ENCODE data around the gene MAPK10. TPM values are rescaled to one million over a fixed set of nuclear protein-coding genes. Genes with fewer than 3 reads are reported as not detected.

MAPK10 gene
- total RNA-seq, 1 experiment from 2014 or later: 5.2 TPM

GRCh38 chr4:86096373-86096772 is 263.5 kb downstream of the MAPK10 start:
- no peak overlapping the region for H3K4me3 Mint-ChIP-seq
- DNase-seq (ENCODE audit: low spot score) (no peak), ATAC-seq (no peak)
- TF ChIP-seq CTCF (IDR thresholded peaks at IDR 0.05) (no peak), GRHL2 (CRISPR knock-in tag; IDR thresholded peaks at IDR 0.05; ENCODE audit: insufficient replicate concordance, severe bottlenecking) (no peak), ATF1 (CRISPR knock-in tag; IDR thresholded peaks at IDR 0.05) (no peak), SP1 (CRISPR knock-in tag; conservative IDR thresholded peaks at IDR 0.05) (no peak), SMAD3 (CRISPR knock-in tag; IDR thresholded peaks at IDR 0.05; ENCODE audit: borderline replicate concordance) (no peak), PRRX2 (CRISPR knock-in tag; IDR thresholded peaks at IDR 0.05) (no peak), PRDM15 (CRISPR knock-in tag; IDR thresholded peaks at IDR 0.05) (no peak), ZBTB43 (CRISPR knock-in tag; IDR thresholded peaks at IDR 0.05) (no peak), CDX4 (CRISPR knock-in tag; IDR thresholded peaks at IDR 0.05; ENCODE audit: borderline replicate concordance) (no peak), GABPB1 (CRISPR knock-in tag; IDR thresholded peaks at IDR 0.05) (no peak)
- TF ChIP-seq, protein P1, sequence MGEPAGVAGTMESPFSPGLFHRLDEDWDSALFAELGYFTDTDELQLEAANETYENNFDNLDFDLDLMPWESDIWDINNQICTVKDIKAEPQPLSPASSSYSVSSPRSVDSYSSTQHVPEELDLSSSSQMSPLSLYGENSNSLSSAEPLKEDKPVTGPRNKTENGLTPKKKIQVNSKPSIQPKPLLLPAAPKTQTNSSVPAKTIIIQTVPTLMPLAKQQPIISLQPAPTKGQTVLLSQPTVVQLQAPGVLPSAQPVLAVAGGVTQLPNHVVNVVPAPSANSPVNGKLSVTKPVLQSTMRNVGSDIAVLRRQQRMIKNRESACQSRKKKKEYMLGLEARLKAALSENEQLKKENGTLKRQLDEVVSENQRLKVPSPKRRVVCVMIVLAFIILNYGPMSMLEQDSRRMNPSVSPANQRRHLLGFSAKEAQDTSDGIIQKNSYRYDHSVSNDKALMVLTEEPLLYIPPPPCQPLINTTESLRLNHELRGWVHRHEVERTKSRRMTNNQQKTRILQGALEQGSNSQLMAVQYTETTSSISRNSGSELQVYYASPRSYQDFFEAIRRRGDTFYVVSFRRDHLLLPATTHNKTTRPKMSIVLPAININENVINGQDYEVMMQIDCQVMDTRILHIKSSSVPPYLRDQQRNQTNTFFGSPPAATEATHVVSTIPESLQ (CRISPR knock-in tag; IDR thresholded peaks at IDR 0.05): no peak
- CTCF ChIA-PET: no interaction called here
- peaks cover 15% of the 10 kb centered on the region; the same call in 1 of the 2 replicates for H3K4me1 Mint-ChIP-seq
- H3K27me3 Mint-ChIP-seq (ENCODE audit: low read depth): no peaks in the 10 kb centered on the region
- no peak overlapping the region for H3K27ac Mint-ChIP-seq
- POLR2A ChIA-PET: no interaction called here
- H3K36me3 Mint-ChIP-seq: no peaks in the 10 kb centered on the region
- no peaks in the 10 kb centered on the region for H3K9me3 Mint-ChIP-seq

GRCh38 chr4:86092684-86093083 is 267.2 kb downstream of the MAPK10 start:
- ChIA-PET CTCF (no interaction called here), POLR2A (no interaction called here)
- H3K27me3 Mint-ChIP-seq (ENCODE audit: low read depth): no peaks in the 10 kb centered on the region
- ATAC-seq (no peak), DNase-seq (ENCODE audit: low spot score) (no peak)
- peaks cover 16% of the 10 kb centered on the region for H3K4me1 Mint-ChIP-seq
- H3K4me3 Mint-ChIP-seq: no peak overlapping the region
- no peak overlapping the region for H3K27ac Mint-ChIP-seq
- H3K36me3 Mint-ChIP-seq: no peaks in the 10 kb centered on the region
- no peaks in the 10 kb centered on the region for H3K9me3 Mint-ChIP-seq
- TF ChIP-seq, protein P2, sequence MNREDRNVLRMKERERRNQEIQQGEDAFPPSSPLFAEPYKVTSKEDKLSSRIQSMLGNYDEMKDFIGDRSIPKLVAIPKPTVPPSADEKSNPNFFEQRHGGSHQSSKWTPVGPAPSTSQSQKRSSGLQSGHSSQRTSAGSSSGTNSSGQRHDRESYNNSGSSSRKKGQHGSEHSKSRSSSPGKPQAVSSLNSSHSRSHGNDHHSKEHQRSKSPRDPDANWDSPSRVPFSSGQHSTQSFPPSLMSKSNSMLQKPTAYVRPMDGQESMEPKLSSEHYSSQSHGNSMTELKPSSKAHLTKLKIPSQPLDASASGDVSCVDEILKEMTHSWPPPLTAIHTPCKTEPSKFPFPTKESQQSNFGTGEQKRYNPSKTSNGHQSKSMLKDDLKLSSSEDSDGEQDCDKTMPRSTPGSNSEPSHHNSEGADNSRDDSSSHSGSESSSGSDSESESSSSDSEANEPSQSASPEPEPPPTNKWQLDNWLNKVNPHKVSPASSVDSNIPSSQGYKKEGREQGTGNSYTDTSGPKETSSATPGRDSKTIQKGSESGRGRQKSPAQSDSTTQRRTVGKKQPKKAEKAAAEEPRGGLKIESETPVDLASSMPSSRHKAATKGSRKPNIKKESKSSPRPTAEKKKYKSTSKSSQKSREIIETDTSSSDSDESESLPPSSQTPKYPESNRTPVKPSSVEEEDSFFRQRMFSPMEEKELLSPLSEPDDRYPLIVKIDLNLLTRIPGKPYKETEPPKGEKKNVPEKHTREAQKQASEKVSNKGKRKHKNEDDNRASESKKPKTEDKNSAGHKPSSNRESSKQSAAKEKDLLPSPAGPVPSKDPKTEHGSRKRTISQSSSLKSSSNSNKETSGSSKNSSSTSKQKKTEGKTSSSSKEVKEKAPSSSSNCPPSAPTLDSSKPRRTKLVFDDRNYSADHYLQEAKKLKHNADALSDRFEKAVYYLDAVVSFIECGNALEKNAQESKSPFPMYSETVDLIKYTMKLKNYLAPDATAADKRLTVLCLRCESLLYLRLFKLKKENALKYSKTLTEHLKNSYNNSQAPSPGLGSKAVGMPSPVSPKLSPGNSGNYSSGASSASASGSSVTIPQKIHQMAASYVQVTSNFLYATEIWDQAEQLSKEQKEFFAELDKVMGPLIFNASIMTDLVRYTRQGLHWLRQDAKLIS (CRISPR knock-in tag; IDR thresholded peaks at IDR 0.05; ENCODE audit: borderline replicate concordance): no peak
- TF ChIP-seq NFE2L1 (CRISPR knock-in tag; IDR thresholded peaks at IDR 0.05) (no peak), NFYB (CRISPR knock-in tag; conservative IDR thresholded peaks at IDR 0.05; ENCODE audit: low read depth) (no peak), ZNF512 (CRISPR knock-in tag; IDR thresholded peaks at IDR 0.05; ENCODE audit: borderline replicate concordance) (no peak), ERG (CRISPR knock-in tag; IDR thresholded peaks at IDR 0.05) (no peak), ZNF396 (CRISPR knock-in tag; IDR thresholded peaks at IDR 0.05; ENCODE audit: borderline replicate concordance) (no peak), CDX4 (CRISPR knock-in tag; IDR thresholded peaks at IDR 0.05; ENCODE audit: borderline replicate concordance) (no peak), CREB1 (CRISPR knock-in tag; IDR thresholded peaks at IDR 0.05) (no peak)

All from WTC11 (cell line).